ENCODE measurements around the gene PAQR8.

DNA sequence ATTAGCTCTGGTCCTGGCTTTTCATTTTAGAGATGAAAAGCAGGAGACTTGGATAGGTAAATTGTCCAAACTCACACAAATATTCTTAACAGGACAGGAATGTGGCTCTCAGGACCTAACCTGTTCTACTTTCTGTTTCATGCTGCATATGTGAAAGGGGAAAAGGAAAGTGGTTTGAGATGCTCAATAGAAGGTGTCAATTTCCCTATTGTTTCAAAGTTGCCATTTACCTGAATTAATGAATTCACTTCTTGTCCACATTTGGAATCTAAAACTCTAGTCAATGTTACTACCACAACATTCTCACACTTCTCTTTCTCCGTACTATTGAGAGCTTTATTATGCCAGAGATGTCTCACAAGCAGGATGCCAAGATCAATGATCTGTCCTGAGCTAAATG is 53.4 kb downstream of the PAQR8 start:
- TF ChIP-seq, protein P1, sequence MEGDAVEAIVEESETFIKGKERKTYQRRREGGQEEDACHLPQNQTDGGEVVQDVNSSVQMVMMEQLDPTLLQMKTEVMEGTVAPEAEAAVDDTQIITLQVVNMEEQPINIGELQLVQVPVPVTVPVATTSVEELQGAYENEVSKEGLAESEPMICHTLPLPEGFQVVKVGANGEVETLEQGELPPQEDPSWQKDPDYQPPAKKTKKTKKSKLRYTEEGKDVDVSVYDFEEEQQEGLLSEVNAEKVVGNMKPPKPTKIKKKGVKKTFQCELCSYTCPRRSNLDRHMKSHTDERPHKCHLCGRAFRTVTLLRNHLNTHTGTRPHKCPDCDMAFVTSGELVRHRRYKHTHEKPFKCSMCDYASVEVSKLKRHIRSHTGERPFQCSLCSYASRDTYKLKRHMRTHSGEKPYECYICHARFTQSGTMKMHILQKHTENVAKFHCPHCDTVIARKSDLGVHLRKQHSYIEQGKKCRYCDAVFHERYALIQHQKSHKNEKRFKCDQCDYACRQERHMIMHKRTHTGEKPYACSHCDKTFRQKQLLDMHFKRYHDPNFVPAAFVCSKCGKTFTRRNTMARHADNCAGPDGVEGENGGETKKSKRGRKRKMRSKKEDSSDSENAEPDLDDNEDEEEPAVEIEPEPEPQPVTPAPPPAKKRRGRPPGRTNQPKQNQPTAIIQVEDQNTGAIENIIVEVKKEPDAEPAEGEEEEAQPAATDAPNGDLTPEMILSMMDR (IDR thresholded peaks at IDR 0.05) = no peak
- no peak for TF ChIP-seq POLR2A (IDR thresholded peaks at IDR 0.05)
